ENCODE measurements around the gene DCLK2. TPM values are rescaled to one million over a fixed set of nuclear protein-coding genes. Genes with fewer than 3 reads are reported as not detected.

DCLK2 gene
- total RNA-seq, 1 donor from 2014 or later, result 3.4 TPM

- DNase-seq (ENCODE audit: low read depth), result no peak
- Histone ChIP-seq H3K36me3 (ENCODE audit: control insufficient read depth, insufficient read depth, low read length) (no peaks in the 10 kb centered on the region), H3K27me3 (ENCODE audit: control insufficient read depth, insufficient read depth, low read length) (no peaks in the 10 kb centered on the region), H3K4me3 (ENCODE audit: low read depth, low read length) (no peak overlapping the region)
- peak; percentile 61 for TF ChIP-seq CTCF (IDR thresholded peaks at IDR 0.05; ENCODE audit: insufficient read depth, low read length, poor library complexity, severe bottlenecking)
These were observed 219.7 kb downstream of the DCLK2 start for GRCh38 chr4:150297861-150298474.

- TF ChIP-seq CTCF (IDR thresholded peaks at IDR 0.05; ENCODE audit: insufficient read depth, low read length, poor library complexity, severe bottlenecking), result no peak
- H3K27me3 ChIP-seq (ENCODE audit: control insufficient read depth, insufficient read depth, low read length), result no peaks in the 10 kb centered on the region
- H3K4me3 ChIP-seq (ENCODE audit: low read depth, low read length), result no peak overlapping the region
- no peak for DNase-seq (ENCODE audit: low read depth)
- H3K36me3 ChIP-seq (ENCODE audit: control insufficient read depth, insufficient read depth, low read length), result no peaks in the 10 kb centered on the region
These were observed 221.6 kb downstream of the DCLK2 start for GRCh38 chr4:150299816-150300215.

DNA sequence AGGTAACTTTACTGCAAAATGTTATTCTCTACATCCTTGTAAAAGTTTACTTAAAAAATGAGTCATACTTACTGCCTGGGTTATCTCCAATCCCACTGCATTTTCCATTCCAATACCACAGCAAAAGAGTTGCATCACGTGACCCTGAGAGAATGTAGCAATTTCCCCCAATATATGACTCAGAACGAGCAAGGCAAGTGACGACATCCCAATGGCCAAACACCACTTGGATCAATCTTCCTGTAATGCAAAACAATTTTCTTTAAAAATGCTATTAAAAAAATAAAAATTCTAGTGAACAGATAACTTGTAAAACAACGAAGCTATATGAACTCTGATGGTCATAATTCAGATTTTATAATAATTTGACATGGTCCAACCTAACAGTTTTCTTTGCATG, 224.3 kb downstream of the DCLK2 start:
- no peak overlapping the region for H3K4me3 ChIP-seq (ENCODE audit: low read depth, low read length)
- DNase-seq (ENCODE audit: low read depth), result peak; percentile 92

GRCh38 chr4:150305995-150306394, 227.8 kb downstream of the DCLK2 start:
- no peak for TF ChIP-seq CTCF (IDR thresholded peaks at IDR 0.05; ENCODE audit: insufficient read depth, low read length, poor library complexity, severe bottlenecking)
- DNase-seq (ENCODE audit: low read depth), result no peak
- H3K36me3 ChIP-seq (ENCODE audit: control insufficient read depth, insufficient read depth, low read length), result no peaks in the 10 kb centered on the region
- H3K4me3 ChIP-seq (ENCODE audit: low read depth, low read length), result no peak overlapping the region
- no peaks in the 10 kb centered on the region for H3K27me3 ChIP-seq (ENCODE audit: control insufficient read depth, insufficient read depth, low read length)

More for the DNA sequence above, 224.3 kb downstream of the DCLK2 start:
- Histone ChIP-seq H3K27me3 (ENCODE audit: control insufficient read depth, insufficient read depth, low read length) (no peaks in the 10 kb centered on the region), H3K36me3 (ENCODE audit: control insufficient read depth, insufficient read depth, low read length) (no peaks in the 10 kb centered on the region)
- no peak for TF ChIP-seq CTCF (IDR thresholded peaks at IDR 0.05; ENCODE audit: insufficient read depth, low read length, poor library complexity, severe bottlenecking)

DNA sequence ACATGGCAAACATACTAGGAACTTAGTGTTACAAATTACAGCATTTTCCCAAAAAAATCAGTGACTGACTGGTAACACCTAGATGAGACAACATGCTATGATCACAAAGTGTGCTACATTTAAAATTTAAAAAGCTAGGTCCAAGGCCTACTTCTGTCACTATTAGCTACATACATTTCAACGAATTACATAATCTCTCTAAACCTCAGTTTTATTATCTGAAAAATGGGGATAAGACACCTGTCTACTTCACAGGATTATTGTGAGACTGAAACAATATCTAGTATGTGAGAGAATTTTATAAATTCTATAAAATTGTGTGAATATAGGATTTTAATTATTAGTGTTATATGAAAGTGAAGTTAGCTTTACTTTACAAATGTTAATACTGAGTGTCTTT, 228.5 kb downstream of the DCLK2 start:
- DNase-seq (ENCODE audit: low read depth), result no peak
- H3K27me3 ChIP-seq (ENCODE audit: control insufficient read depth, insufficient read depth, low read length), result no peaks in the 10 kb centered on the region
- H3K36me3 ChIP-seq (ENCODE audit: control insufficient read depth, insufficient read depth, low read length), result no peaks in the 10 kb centered on the region
- H3K4me3 ChIP-seq (ENCODE audit: low read depth, low read length), result no peak overlapping the region
- no peak for TF ChIP-seq CTCF (IDR thresholded peaks at IDR 0.05; ENCODE audit: insufficient read depth, low read length, poor library complexity, severe bottlenecking)
